ENCODE measurements around the gene B3GALT6.

- TF ChIP-seq POLR2AphosphoS5 (IDR thresholded peaks at IDR 0.05; ENCODE audit: low read depth) (no peak), SPI1 (IDR thresholded peaks at IDR 0.05; ENCODE audit: borderline replicate concordance, low read depth) (no peak), GABPA (IDR thresholded peaks at IDR 0.05; ENCODE audit: low read depth) (no peak)
- TF ChIP-seq, protein P1, sequence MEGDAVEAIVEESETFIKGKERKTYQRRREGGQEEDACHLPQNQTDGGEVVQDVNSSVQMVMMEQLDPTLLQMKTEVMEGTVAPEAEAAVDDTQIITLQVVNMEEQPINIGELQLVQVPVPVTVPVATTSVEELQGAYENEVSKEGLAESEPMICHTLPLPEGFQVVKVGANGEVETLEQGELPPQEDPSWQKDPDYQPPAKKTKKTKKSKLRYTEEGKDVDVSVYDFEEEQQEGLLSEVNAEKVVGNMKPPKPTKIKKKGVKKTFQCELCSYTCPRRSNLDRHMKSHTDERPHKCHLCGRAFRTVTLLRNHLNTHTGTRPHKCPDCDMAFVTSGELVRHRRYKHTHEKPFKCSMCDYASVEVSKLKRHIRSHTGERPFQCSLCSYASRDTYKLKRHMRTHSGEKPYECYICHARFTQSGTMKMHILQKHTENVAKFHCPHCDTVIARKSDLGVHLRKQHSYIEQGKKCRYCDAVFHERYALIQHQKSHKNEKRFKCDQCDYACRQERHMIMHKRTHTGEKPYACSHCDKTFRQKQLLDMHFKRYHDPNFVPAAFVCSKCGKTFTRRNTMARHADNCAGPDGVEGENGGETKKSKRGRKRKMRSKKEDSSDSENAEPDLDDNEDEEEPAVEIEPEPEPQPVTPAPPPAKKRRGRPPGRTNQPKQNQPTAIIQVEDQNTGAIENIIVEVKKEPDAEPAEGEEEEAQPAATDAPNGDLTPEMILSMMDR (IDR thresholded peaks at IDR 0.05; ENCODE audit: insufficient read depth, low read length), result no peak
- TF ChIP-seq, protein P2, sequence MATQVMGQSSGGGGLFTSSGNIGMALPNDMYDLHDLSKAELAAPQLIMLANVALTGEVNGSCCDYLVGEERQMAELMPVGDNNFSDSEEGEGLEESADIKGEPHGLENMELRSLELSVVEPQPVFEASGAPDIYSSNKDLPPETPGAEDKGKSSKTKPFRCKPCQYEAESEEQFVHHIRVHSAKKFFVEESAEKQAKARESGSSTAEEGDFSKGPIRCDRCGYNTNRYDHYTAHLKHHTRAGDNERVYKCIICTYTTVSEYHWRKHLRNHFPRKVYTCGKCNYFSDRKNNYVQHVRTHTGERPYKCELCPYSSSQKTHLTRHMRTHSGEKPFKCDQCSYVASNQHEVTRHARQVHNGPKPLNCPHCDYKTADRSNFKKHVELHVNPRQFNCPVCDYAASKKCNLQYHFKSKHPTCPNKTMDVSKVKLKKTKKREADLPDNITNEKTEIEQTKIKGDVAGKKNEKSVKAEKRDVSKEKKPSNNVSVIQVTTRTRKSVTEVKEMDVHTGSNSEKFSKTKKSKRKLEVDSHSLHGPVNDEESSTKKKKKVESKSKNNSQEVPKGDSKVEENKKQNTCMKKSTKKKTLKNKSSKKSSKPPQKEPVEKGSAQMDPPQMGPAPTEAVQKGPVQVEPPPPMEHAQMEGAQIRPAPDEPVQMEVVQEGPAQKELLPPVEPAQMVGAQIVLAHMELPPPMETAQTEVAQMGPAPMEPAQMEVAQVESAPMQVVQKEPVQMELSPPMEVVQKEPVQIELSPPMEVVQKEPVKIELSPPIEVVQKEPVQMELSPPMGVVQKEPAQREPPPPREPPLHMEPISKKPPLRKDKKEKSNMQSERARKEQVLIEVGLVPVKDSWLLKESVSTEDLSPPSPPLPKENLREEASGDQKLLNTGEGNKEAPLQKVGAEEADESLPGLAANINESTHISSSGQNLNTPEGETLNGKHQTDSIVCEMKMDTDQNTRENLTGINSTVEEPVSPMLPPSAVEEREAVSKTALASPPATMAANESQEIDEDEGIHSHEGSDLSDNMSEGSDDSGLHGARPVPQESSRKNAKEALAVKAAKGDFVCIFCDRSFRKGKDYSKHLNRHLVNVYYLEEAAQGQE (IDR thresholded peaks at IDR 0.05; ENCODE audit: insufficient replicate concordance, low read depth), result no peak
Observed at GRCh38 chr1:1185101-1185765, 46.8 kb upstream of the B3GALT6 start.

Data from HL-60 (cell line).